HEK293 (cell line): Measurements from ENCODE around the gene FOXJ2.

ENCODE experiments used
- IKZF3 ChIP-seq: fragments of 450-650 bp; IDR thresholded peaks from 2 replicates; pipeline ENCODE4 v1.5.0; 2018; ENCODE audit warnings: missing biosample characterization, mild to moderate bottlenecking, missing genetic modification characterization, moderate library complexity
- KLF16 ChIP-seq: fragments of 450-650 bp; formaldehyde crosslinking; IDR thresholded peaks from 2 replicates; pipeline ENCODE4 v1.5.1; 2017; ENCODE audit warnings: missing biosample characterization, missing genetic modification characterization
- MZF1 ChIP-seq: fragments of 450-650 bp; formaldehyde crosslinking; IDR thresholded peaks from 2 replicates; pipeline ENCODE4 v1.5.1; 2017; ENCODE audit warnings: missing biosample characterization, missing genetic modification characterization, borderline replicate concordance
- PATZ1 ChIP-seq: fragments of 450-650 bp; formaldehyde crosslinking; IDR thresholded peaks from 2 replicates; pipeline ENCODE4 v1.5.1; 2016; ENCODE audit warnings: missing biosample characterization, missing genetic modification characterization
- PRDM1 ChIP-seq: fragments of 450-650 bp; formaldehyde crosslinking; IDR thresholded peaks from 2 replicates; pipeline ENCODE4; 2016; ENCODE audit warnings: missing biosample characterization, missing genetic modification characterization
- PRDM10 ChIP-seq: fragments of 450-650 bp; formaldehyde crosslinking; IDR thresholded peaks from 2 replicates; pipeline ENCODE4 v1.5.1; 2016; ENCODE audit warnings: missing biosample characterization, missing genetic modification characterization
- SCRT2 ChIP-seq: fragments of 450-650 bp; formaldehyde crosslinking; IDR thresholded peaks from 2 replicates; pipeline ENCODE4 v1.5.1; 2016; ENCODE audit warnings: missing biosample characterization, missing genetic modification characterization
- SP2 ChIP-seq: fragments of 450-650 bp; formaldehyde crosslinking; IDR thresholded peaks from 2 replicates; pipeline ENCODE4 v1.5.1; 2016; ENCODE audit warnings: missing biosample characterization, missing genetic modification characterization
- SP3 ChIP-seq: fragments of 450-650 bp; formaldehyde crosslinking; IDR thresholded peaks from 2 replicates; pipeline ENCODE4 v1.5.1; 2016; ENCODE audit warnings: missing biosample characterization, missing genetic modification characterization
- WT1 ChIP-seq: fragments of 450-650 bp; formaldehyde crosslinking; IDR thresholded peaks from 2 replicates; pipeline ENCODE4 v1.5.1; 2016; ENCODE audit warnings: missing biosample characterization, missing genetic modification characterization
- ZBTB17 ChIP-seq: fragments of 450-650 bp; formaldehyde crosslinking; IDR thresholded peaks from 2 replicates; pipeline ENCODE4 v1.5.1; 2016; ENCODE audit warnings: missing biosample characterization, missing genetic modification characterization
- ZBTB20 ChIP-seq: fragments of 450-650 bp; formaldehyde crosslinking; IDR thresholded peaks from 2 replicates; pipeline ENCODE4 v1.5.1; 2016; ENCODE audit warnings: missing biosample characterization, missing genetic modification characterization
- ZBTB7A ChIP-seq: fragments of 450-650 bp; formaldehyde crosslinking; IDR thresholded peaks from 2 replicates; pipeline ENCODE4 v1.5.1; 2016; ENCODE audit warnings: low read depth, missing biosample characterization, missing genetic modification characterization
- ZEB2 ChIP-seq: fragments of 450-650 bp; formaldehyde crosslinking; IDR thresholded peaks from 2 replicates; pipeline ENCODE4 v1.5.1; 2016; ENCODE audit warnings: missing biosample characterization, missing genetic modification characterization
- ZFHX2 ChIP-seq: fragments of 450-650 bp; formaldehyde crosslinking; conservative IDR thresholded peaks from 2 replicates; pipeline ENCODE4 v1.5.1; 2016; ENCODE audit warnings: missing biosample characterization, missing genetic modification characterization
- ZNF174 ChIP-seq: fragments of 450-650 bp; formaldehyde crosslinking; IDR thresholded peaks from 2 replicates; pipeline ENCODE4 v1.5.0; 2017; ENCODE audit warnings: missing biosample characterization, mild to moderate bottlenecking, missing genetic modification characterization
- ZNF221 ChIP-seq: fragments of 450-650 bp; formaldehyde crosslinking; IDR thresholded peaks from 2 replicates; pipeline ENCODE4 v1.5.1; 2017; ENCODE audit warnings: missing biosample characterization, missing genetic modification characterization, borderline replicate concordance
- ZNF335 ChIP-seq: fragments of 450-650 bp; formaldehyde crosslinking; conservative IDR thresholded peaks from 2 replicates; pipeline ENCODE4 v1.5.1; 2016; ENCODE audit warnings: missing biosample characterization, missing genetic modification characterization
- ZNF341 ChIP-seq: fragments of 450-650 bp; formaldehyde crosslinking; IDR thresholded peaks from 2 replicates; pipeline ENCODE4; 2016; ENCODE audit warnings: low read depth, missing biosample characterization, missing genetic modification characterization
- ZNF366 ChIP-seq: fragments of 450-650 bp; formaldehyde crosslinking; conservative IDR thresholded peaks from 2 replicates; pipeline ENCODE4 v1.5.1; 2016; ENCODE audit warnings: missing biosample characterization, missing genetic modification characterization
- ZNF561 ChIP-seq: fragments of 450-650 bp; IDR thresholded peaks from 2 replicates; pipeline ENCODE4 v1.5.1; 2018; ENCODE audit warnings: missing biosample characterization, missing genetic modification characterization, borderline replicate concordance
- ZNF600 ChIP-seq: fragments of 450-650 bp; formaldehyde crosslinking; IDR thresholded peaks from 2 replicates; pipeline ENCODE4 v1.5.1; 2016; ENCODE audit warnings: missing biosample characterization, missing genetic modification characterization
- ZSCAN16 ChIP-seq: fragments of 450-650 bp; formaldehyde crosslinking; IDR thresholded peaks from 2 replicates; pipeline ENCODE4 v1.5.1; 2016; ENCODE audit warnings: missing biosample characterization, missing genetic modification characterization

FOXJ2 gene

GRCh38 chr12:8033153-8034044 is 883 bp downstream of the FOXJ2 start (continued):
- TF ChIP-seq PATZ1 (tag by site-specific recombination): peak; percentile 78
- TF ChIP-seq ZNF174 (tag by site-specific recombination): no peak
- peak; percentile 71 for TF ChIP-seq SP2
- peak; percentile 71 for TF ChIP-seq WT1 (tag by site-specific recombination)
- TF ChIP-seq ZBTB7A (tag by site-specific recombination): no peak
- no peak for TF ChIP-seq ZNF221 (tag by site-specific recombination)
- TF ChIP-seq SCRT2: 0 out of 2 replicates have a peak, but pooled peaks have one; percentile 17
- peak; percentile 18; the same call in 1 of the 2 replicates for TF ChIP-seq ZNF561
- TF ChIP-seq KLF16 (tag by site-specific recombination): peak; percentile 37; the same call in 1 of the 2 replicates
- TF ChIP-seq PRDM1 (tag by site-specific recombination): peak; percentile 40
- 0 out of 2 replicates have a peak, but pooled peaks have one; percentile 61 for TF ChIP-seq ZNF366 (tag by site-specific recombination)
- TF ChIP-seq MZF1: 0 out of 2 replicates have a peak, but pooled peaks have one; percentile 49
- peak; percentile 78 for TF ChIP-seq IKZF3 (tag by site-specific recombination)
- no peak for TF ChIP-seq ZSCAN16
- peak; percentile 89 for TF ChIP-seq SP3
- 0 out of 2 replicates have a peak, but pooled peaks have one; percentile 26 for TF ChIP-seq ZEB2 (tag by site-specific recombination)
- peak; percentile 77 for TF ChIP-seq ZNF341
- peak; percentile 33; the same call in 1 of the 2 replicates for TF ChIP-seq ZNF335 (tag by site-specific recombination)
- TF ChIP-seq PRDM10 (tag by site-specific recombination): peak; percentile 96
- peak; percentile 84 for TF ChIP-seq ZFHX2 (tag by site-specific recombination)
- peak; percentile 76; the same call in 1 of the 2 replicates for TF ChIP-seq ZBTB17 (tag by site-specific recombination)
- peak; percentile 55; the same call in 1 of the 2 replicates for TF ChIP-seq ZBTB20 (tag by site-specific recombination)
- peak; percentile 37; the same call in 1 of the 2 replicates for TF ChIP-seq ZNF600 (tag by site-specific recombination)
